Breast epithelium (tissue), 4 donors: ENCODE measurements around the gene TMEM203. TPM values are rescaled to one million over a fixed set of nuclear protein-coding genes. Genes with fewer than 3 reads are reported as not detected.
"Not testable (repeated sequence)": the region's sequence is repeated elsewhere in the genome, so short reads cannot be mapped to it uniquely, and the experiment has no call there.

Source experiments
- DNase-seq, 2 donors: peaks; one replicate each; pipeline ENCODE4 v3.0.0-alpha.2; 2019; ENCODE audit warnings: low spot score in 2 of 2
- H3K27ac ChIP-seq, 2 donors: fragments of 200-600 bp; sonication (generic) in 1 of 2; one replicate each; pipeline ENCODE4 v1.5.1; 2016 to 2019; ENCODE audit warnings: mild to moderate bottlenecking in 1 of 2
- H3K27me3 ChIP-seq, 2 donors: fragments of 200-600 bp; sonication (generic) in 1 of 2; one replicate each; pipeline versions ENCODE4 v1.5.1 to v1.6.0; 2017 to 2019; ENCODE audit warnings: control low read depth in 1 of 2, mild to moderate bottlenecking in 1 of 2
- H3K36me3 ChIP-seq: fragments of 200-600 bp; one replicate; pipeline ENCODE4 v1.5.1; 2019
- H3K4me1 ChIP-seq, 2 donors: fragments of 200-600 bp; sonication (generic); one replicate each; pipeline ENCODE4 v1.5.1; 2016 to 2019; ENCODE audit warnings: control low read depth in 1 of 2
- H3K4me3 ChIP-seq, 3 donors: fragments of 200-600 bp; sonication (generic); 1 replicate in 2 of 3; 2 replicates in 1 of 3; pipeline ENCODE4 v1.5.1; 2016 to 2019; ENCODE audit warnings: mild to moderate bottlenecking in 3 of 3, moderate library complexity in 2 of 3
- H3K9me3 ChIP-seq, 2 donors: fragments of 200-600 bp; sonication (generic) in 1 of 2; one replicate each; pipeline ENCODE4 v1.5.1; 2016 to 2019; ENCODE audit warnings: control low read depth in 1 of 2
- POLR2A ChIP-seq: fragments of 450-650 bp; IDR thresholded peaks from one replicate; pipeline ENCODE4 v1.6.1; 2016; ENCODE audit warnings: antibody characterized with exemption, mild to moderate bottlenecking, moderate library complexity
- POLR2AphosphoS5 ChIP-seq, 3 donors: sonication (generic); formaldehyde crosslinking; IDR thresholded peaks; one replicate each; pipeline ENCODE4 v1.6.1; 2017; ENCODE audit warnings: antibody characterized with exemption in 3 of 3
- intact Hi-C: fragments of 100-400 bp; cut with DNase I; formaldehyde crosslinking; loops from one replicate; pipeline ENCODE4 v1.15.1; 2023; ENCODE audit warnings: low total_unique reads
- total RNA-seq, 3 donors: library from RNA; depleted of rRNA; stranded (reverse); fragments of >200 nt; gene quantifications; one replicate each; pipeline ENCODE4 v1.1.0, GENCODE V29; 2016
- TF ChIP-seq, protein P1 (sequence below), 3 donors: fragments of 450-650 bp; IDR thresholded peaks; one replicate each; pipeline ENCODE4 v1.5.1; 2016 to 2017; ENCODE audit warnings: antibody characterized with exemption in 3 of 3, mild to moderate bottlenecking in 3 of 3, moderate library complexity in 3 of 3

Gene TMEM203
- total RNA-seq, 3 donors from 2014 or later, result 26.5 to 36.6 (median 26.6) TPM

DNA sequence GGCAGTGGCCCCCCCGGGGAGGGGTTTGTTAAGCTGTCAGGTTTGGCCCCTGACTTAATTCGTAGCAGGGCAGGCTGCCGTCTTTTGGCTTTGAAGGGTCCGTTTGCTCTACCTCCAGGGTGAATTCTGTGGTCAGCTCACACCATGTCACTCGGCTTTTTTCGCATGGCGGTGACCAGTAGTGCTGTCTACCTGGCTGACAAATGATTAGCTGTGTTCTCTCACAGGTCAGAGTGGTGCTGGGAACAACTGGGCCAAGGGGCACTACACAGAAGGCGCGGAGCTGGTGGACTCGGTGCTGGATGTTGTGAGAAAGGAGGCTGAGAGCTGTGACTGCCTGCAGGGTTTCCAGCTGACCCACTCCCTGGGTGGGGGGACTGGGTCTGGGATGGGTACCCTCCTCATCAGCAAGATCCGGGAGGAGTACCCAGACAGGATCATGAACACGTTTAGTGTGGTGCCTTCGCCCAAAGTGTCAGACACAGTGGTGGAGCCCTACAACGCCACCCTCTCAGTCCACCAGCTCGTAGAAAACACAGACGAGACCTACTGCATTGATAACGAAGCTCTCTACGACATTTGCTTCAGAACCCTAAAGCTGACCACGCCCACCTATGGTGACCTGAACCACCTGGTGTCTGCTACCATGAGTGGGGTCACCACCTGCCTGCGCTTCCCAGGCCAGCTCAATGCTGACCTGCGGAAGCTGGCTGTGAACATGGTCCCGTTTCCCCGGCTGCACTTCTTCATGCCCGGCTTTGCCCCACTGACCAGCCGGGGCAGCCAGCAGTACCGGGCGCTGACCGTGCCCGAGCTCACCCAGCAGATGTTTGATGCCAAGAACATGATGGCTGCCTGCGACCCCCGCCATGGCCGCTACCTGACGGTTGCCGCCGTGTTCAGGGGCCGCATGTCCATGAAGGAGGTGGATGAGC lies 37.1 kb upstream of the TMEM203 start:
- TF ChIP-seq POLR2A (no peak), POLR2AphosphoS5 (IDR thresholded peaks at IDR 0.05) (peak in 1 of 3 donors; percentile 54)
- Histone ChIP-seq H3K4me1 (peaks cover 5 to 14% of the 10 kb centered on the region in 2 donors), H3K27ac (peak overlapping the region; percentile 83 to 99), H3K36me3 (no peaks in the 10 kb centered on the region), H3K9me3 (no peaks in the 10 kb centered on the region), H3K4me3 (peak overlapping the region; percentile 71 to 98 (median 76)), H3K27me3 (no peaks in the 10 kb centered on the region)
- intact Hi-C loops, result no loop called here
- DNase-seq, result no peak

DNA sequence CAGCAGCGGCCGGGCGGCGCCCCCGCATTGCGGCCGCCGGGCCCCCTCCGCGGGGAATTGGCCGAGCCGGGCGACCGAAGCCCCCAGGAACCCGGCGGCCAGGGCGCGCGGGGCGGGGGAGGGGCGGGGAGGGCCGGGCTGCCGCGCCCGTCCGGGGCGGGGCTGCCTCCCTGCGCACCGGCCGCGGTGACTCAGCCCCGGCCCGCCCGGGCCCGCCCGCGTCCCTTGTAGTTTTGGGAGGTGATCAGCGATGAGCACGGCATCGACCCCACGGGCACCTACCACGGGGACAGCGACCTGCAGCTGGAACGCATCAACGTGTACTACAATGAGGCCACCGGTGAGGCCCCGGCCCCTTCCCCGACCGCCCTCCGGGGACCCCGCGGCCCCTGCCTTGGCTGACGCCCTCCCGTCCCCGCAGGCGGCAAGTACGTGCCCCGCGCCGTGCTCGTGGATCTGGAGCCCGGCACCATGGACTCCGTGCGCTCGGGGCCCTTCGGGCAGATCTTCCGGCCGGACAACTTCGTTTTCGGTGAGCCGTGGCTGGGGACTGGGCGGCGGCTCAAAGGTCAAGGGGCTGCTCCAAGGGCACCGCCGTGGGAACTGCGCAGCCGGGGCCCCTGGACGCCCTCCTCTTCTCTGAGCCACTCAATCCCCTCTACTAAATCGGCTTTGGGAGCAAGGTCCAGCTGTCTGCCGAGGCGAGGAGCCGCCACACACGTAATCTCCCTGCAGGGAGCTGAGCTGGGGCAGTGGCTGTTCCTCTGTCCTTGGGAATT lies 36.2 kb upstream of the TMEM203 start:
- Histone ChIP-seq H3K27me3 (no peaks in the 10 kb centered on the region), H3K27ac (peak overlapping the region; percentile 83 to 99), H3K36me3 (no peaks in the 10 kb centered on the region), H3K9me3 (no peaks in the 10 kb centered on the region), H3K4me3 (peak overlapping the region; percentile 71 to 98 (median 76)), H3K4me1 (peaks cover 5 to 19% of the 10 kb centered on the region in 2 donors)
- intact Hi-C loops, result no loop called here
- peak in 1 of 3 donors; percentile 48 for TF ChIP-seq POLR2AphosphoS5 (IDR thresholded peaks at IDR 0.05)
- TF ChIP-seq, protein P1, sequence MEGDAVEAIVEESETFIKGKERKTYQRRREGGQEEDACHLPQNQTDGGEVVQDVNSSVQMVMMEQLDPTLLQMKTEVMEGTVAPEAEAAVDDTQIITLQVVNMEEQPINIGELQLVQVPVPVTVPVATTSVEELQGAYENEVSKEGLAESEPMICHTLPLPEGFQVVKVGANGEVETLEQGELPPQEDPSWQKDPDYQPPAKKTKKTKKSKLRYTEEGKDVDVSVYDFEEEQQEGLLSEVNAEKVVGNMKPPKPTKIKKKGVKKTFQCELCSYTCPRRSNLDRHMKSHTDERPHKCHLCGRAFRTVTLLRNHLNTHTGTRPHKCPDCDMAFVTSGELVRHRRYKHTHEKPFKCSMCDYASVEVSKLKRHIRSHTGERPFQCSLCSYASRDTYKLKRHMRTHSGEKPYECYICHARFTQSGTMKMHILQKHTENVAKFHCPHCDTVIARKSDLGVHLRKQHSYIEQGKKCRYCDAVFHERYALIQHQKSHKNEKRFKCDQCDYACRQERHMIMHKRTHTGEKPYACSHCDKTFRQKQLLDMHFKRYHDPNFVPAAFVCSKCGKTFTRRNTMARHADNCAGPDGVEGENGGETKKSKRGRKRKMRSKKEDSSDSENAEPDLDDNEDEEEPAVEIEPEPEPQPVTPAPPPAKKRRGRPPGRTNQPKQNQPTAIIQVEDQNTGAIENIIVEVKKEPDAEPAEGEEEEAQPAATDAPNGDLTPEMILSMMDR (IDR thresholded peaks at IDR 0.05), result no peak
- peak in 1 of 2 donors; percentile 51 for DNase-seq

DNA sequence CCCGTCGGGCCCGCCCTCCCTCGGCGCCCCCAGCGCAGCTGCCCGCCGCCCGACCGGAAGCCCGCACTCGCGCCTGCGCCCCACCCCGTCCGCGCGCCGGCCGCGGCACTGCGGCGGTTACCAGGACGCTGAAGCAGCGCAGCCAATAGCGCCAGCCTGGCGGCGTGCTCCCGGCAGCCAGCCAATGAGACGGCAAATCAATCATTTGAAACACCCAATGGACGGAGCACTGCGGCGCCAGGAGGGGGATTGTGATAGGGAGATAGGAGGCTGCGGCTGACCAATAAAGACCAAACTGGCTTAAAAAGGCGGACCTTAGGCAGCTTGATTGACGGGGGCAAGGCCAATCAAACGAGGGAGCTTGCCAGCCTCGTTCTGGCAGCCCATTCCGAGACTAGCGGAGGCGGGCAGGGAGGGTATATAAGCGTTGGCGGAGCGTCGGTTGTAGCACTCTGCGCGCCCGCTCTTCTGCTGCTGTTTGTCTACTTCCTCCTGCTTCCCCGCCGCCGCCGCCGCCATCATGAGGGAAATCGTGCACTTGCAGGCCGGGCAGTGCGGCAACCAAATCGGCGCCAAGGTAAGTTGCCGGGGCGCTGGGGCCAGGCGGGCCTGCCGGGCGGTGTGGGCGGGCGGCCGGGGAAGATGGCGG lies 35.5 kb upstream of the TMEM203 start, which contains the start of gene TUBB4B:
TUBB4B (plus strand) TSS at position 447 of the 649 bp plus-strand sequence; CDS start at position 521, 74 bp downstream.
- TF ChIP-seq, protein P1 (IDR thresholded peaks at IDR 0.05), result peak; percentile 3 to 31 (median 10)
- peak; percentile 99 for TF ChIP-seq POLR2A
- peak; percentile 100 for TF ChIP-seq POLR2AphosphoS5 (IDR thresholded peaks at IDR 0.05)
- peaks cover 5 to 26% of the 10 kb centered on the region in 2 donors for H3K4me1 ChIP-seq
- H3K36me3 ChIP-seq, result no peaks in the 10 kb centered on the region
- intact Hi-C loops, result no loop called here
- peak within 1 kb of the TSS; percentile 91 to 99 for H3K27ac ChIP-seq
- no peaks in the 10 kb centered on the region for H3K9me3 ChIP-seq
- peak; percentile 99 to 100 for DNase-seq
- peaks cover 0 to under 1% of the 10 kb centered on the region in 2 donors for H3K27me3 ChIP-seq
- peak within 1 kb of the TSS; percentile 71 to 98 (median 76) for H3K4me3 ChIP-seq

DNA sequence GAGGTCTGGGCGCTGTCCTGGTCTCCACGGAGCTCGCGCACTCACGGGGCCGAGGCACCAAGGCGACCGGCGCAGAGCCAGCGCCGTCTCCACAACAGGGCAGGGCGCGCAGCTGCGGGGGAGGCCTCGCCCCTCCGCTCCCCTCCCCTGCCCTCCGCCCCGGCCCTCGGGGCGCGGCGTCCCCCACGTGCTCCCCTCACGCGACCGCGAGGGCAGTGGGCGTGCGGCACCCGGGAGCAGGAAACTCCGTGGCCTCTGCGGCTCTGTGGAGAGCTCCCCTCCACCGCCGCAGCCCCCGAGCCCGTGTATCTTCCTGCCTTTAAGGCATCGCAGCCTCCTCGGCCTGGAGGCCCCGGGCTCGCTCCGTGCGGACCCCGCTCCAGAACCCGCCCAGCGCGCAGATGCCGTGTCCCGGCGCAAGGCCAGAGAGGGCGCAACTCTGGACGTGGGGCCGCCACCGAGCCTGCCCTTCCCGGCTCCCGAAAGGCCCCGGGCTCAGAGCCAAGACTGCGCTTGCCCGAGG lies 34.9 kb upstream of the TMEM203 start:
- Histone ChIP-seq H3K36me3 (no peaks in the 10 kb centered on the region), H3K9me3 (no peaks in the 10 kb centered on the region), H3K27ac (peak overlapping the region; percentile 91 to 97), H3K4me3 (peak overlapping the region; percentile 65 to 98 (median 71)), H3K4me1 (peaks cover 5 to 28% of the 10 kb centered on the region in 2 donors), H3K27me3 (peaks cover 2 to 6% of the 10 kb centered on the region in 2 donors)
- intact Hi-C loops, result no loop called here
- peak; percentile 72 to 79 for DNase-seq
- TF ChIP-seq, protein P1 (IDR thresholded peaks at IDR 0.05), result no peak
- peak; percentile 20 to 75 (median 44) for TF ChIP-seq POLR2AphosphoS5 (IDR thresholded peaks at IDR 0.05)
- peak; percentile 34 for TF ChIP-seq POLR2A

DNA sequence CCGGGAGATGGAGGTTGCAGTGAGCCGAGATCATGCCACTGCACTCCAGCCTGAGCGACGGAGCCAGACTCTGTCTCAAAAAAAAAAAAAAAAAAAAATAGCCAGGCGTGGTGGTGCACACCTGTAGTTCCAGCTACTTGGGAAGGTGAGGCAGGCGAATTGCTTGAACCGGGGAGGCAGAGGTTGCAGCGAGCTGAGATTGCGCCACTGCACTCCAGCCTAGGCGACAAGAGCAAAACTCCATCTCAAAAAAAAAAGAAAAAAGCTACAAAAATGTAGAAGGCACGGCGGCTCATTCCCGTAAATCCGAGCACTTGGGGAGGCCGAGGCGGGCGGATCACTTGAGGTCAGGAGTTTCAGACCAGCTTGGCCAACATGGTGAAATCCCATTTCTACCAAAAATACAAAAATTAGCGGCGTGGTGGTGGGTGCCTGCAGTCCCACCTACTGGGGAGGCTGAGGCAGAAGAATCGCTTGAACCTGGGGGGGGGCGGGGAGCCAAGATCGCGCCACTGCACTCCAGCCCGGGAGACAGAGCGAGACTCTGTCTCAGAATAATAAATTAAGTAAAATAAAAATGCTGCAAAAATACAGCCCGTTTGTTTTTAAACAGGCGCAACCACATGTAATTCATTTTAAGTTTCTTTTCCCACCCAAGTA lies 34.2 kb upstream of the TMEM203 start:
- intact Hi-C loops, result loop anchor here (10.0 kb wide), 1 partner anchor 125 kb away; the partner anchor contains the start of gene DPP7
- H3K36me3 ChIP-seq, DNase-seq, H3K9me3 ChIP-seq: not testable (repeated sequence)
- Histone ChIP-seq H3K4me1 (peaks cover 5 to 28% of the 10 kb centered on the region in 2 donors), H3K27ac (peak overlapping the region; percentile 91 to 97), H3K27me3 (peaks cover 6 to 13% of the 10 kb centered on the region in 2 donors), H3K4me3 (peak overlapping the region; percentile 65 to 98 (median 71))
